Measurements from ENCODE around the gene ADCY5. TPM values are rescaled to one million over a fixed set of nuclear protein-coding genes. Genes with fewer than 3 reads are reported as not detected.

ADCY5 gene
- total RNA-seq, 1 experiment from 2014 or later = 0.49 TPM

DNA sequence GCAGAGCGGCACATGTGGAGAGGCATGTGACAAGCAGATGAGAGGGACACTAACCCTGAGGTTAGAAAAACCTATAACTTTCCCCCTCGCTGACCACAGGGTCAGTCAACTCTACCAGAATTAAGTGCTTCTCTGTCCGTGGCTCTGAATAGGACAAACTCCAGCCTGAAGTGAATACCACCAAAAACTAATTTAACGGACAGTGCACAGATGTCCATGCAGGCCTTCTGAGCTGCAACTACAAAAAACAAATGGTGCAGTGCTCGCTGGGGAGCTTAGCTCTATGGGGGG is 59.3 kb downstream of the ADCY5 start:
- CTCF ChIA-PET = no interaction called here
- RAD21 ChIA-PET (ENCODE audit: low non-redundant PET in 1 of 2, low total read pairs in 2 of 2, uncharacterized antibody in 2 of 2, unreplicated experiment in 2 of 2) = no interaction called here
- Histone ChIP-seq H3K4me1 (ENCODE audit: control insufficient read depth in 1 of 2, insufficient read depth in 2 of 2, low read length in 2 of 2) (peaks cover 7 to 12% of the 10 kb centered on the region in 2 experiments), H3K36me3 (ENCODE audit: control insufficient read depth in 1 of 2, insufficient read depth in 2 of 2, low read length in 2 of 2) (no peaks in the 10 kb centered on the region), H4K20me1 (ENCODE audit: insufficient read depth) (no peaks in the 10 kb centered on the region), H3K9ac (ENCODE audit: low read length) (no peak overlapping the region), H3K27me3 (ENCODE audit: insufficient read depth, low read length) (no peaks in the 10 kb centered on the region), H2AFZ (ENCODE audit: low read depth, low read length, poor library complexity, severe bottlenecking) (no peak overlapping the region), H3K79me2 (ENCODE audit: insufficient read depth, low read length) (no peaks in the 10 kb centered on the region), H3K9me2 (ENCODE audit: insufficient read depth) (no peaks in the 10 kb centered on the region), H3K4me2 (ENCODE audit: low read length) (no peak overlapping the region), H3K9me3 (ENCODE audit: control insufficient read depth in 1 of 2, insufficient read depth in 1 of 2, low read depth in 1 of 2, low read length in 2 of 2) (no peaks in the 10 kb centered on the region), H3K4me3 (replicated peaks in 1 of 2; ENCODE audit: low read depth in 1 of 2, low read length in 2 of 2) (no peak overlapping the region), H3K27ac (ENCODE audit: low read depth, low read length) (no peak overlapping the region)
- TF ChIP-seq RAD21 (IDR thresholded peaks at IDR 0.05; ENCODE audit: low read depth) (no peak), POLR2A (IDR thresholded peaks at IDR 0.05; ENCODE audit: borderline replicate concordance, extremely low read depth, insufficient read depth, insufficient read length) (no peak), EZH2phosphoT487 (IDR thresholded peaks at IDR 0.05; ENCODE audit: borderline replicate concordance) (no peak), POLR2AphosphoS5 (IDR thresholded peaks at IDR 0.05; ENCODE audit: low read depth, low read length) (no peak), ELF1 (IDR thresholded peaks at IDR 0.05; ENCODE audit: borderline replicate concordance, low read depth) (no peak), CEBPB (IDR thresholded peaks at IDR 0.05; ENCODE audit: low read depth) (no peak), ZNF274 (IDR thresholded peaks at IDR 0.05; ENCODE audit: low read depth, low read length) (no peak), SIN3A (IDR thresholded peaks at IDR 0.05; ENCODE audit: low read depth) (no peak), YY1 (IDR thresholded peaks at IDR 0.05; ENCODE audit: extremely low read depth, insufficient replicate concordance, low read depth, low read length) (no peak), FOSL1 (IDR thresholded peaks at IDR 0.05; ENCODE audit: low read depth) (no peak), SP1 (IDR thresholded peaks at IDR 0.05; ENCODE audit: low read depth) (no peak), ZFX (IDR thresholded peaks at IDR 0.05) (no peak), SRF (IDR thresholded peaks at IDR 0.05; ENCODE audit: low read depth) (no peak)
- TF ChIP-seq, protein P1, sequence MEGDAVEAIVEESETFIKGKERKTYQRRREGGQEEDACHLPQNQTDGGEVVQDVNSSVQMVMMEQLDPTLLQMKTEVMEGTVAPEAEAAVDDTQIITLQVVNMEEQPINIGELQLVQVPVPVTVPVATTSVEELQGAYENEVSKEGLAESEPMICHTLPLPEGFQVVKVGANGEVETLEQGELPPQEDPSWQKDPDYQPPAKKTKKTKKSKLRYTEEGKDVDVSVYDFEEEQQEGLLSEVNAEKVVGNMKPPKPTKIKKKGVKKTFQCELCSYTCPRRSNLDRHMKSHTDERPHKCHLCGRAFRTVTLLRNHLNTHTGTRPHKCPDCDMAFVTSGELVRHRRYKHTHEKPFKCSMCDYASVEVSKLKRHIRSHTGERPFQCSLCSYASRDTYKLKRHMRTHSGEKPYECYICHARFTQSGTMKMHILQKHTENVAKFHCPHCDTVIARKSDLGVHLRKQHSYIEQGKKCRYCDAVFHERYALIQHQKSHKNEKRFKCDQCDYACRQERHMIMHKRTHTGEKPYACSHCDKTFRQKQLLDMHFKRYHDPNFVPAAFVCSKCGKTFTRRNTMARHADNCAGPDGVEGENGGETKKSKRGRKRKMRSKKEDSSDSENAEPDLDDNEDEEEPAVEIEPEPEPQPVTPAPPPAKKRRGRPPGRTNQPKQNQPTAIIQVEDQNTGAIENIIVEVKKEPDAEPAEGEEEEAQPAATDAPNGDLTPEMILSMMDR (IDR thresholded peaks at IDR 0.05 in 2 of 3, conservative IDR thresholded peaks at IDR 0.05 in 1 of 3; ENCODE audit: borderline replicate concordance in 1 of 3, insufficient read depth in 1 of 3, low read depth in 2 of 3, low read length in 2 of 3) = no peak
- TF ChIP-seq, protein P2, sequence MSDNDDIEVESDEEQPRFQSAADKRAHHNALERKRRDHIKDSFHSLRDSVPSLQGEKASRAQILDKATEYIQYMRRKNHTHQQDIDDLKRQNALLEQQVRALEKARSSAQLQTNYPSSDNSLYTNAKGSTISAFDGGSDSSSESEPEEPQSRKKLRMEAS (IDR thresholded peaks at IDR 0.05) = no peak
- TF ChIP-seq, protein P3, sequence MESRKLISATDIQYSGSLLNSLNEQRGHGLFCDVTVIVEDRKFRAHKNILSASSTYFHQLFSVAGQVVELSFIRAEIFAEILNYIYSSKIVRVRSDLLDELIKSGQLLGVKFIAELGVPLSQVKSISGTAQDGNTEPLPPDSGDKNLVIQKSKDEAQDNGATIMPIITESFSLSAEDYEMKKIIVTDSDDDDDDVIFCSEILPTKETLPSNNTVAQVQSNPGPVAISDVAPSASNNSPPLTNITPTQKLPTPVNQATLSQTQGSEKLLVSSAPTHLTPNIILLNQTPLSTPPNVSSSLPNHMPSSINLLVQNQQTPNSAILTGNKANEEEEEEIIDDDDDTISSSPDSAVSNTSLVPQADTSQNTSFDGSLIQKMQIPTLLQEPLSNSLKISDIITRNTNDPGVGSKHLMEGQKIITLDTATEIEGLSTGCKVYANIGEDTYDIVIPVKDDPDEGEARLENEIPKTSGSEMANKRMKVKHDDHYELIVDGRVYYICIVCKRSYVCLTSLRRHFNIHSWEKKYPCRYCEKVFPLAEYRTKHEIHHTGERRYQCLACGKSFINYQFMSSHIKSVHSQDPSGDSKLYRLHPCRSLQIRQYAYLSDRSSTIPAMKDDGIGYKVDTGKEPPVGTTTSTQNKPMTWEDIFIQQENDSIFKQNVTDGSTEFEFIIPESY (IDR thresholded peaks at IDR 0.05; ENCODE audit: extremely low read depth, insufficient replicate concordance, low read length) = no peak
- no peak for DNase-seq (ENCODE audit: low read depth, low spot score)
- POLR2A ChIA-PET = no interaction called here
- ATAC-seq = no peak
- intact Hi-C loops (cut with micrococcal nuclease) = no loop called here
- BruUV-seq (replicated peaks) = no TSS peak
